HUES6 (cell line): ENCODE measurements around the gene JMJD4.

ENCODE experiments used
- H3K27ac ChIP-seq: 2 replicates; pipeline ENCODE4 v1.7.0; 2013; ENCODE audit warnings: low read depth, mild to moderate bottlenecking, low read length, inconsistent platforms
- H3K27me3 ChIP-seq: 2 replicates; pipeline ENCODE4 v1.6.1; 2013; ENCODE audit warnings: low read length; ENCODE audit not compliant: control insufficient read depth, insufficient read depth
- H3K36me3 ChIP-seq: 2 replicates; pipeline ENCODE4 v1.6.1; 2013; ENCODE audit warnings: low read length; ENCODE audit not compliant: control insufficient read depth, insufficient read depth
- H3K4me1 ChIP-seq: 2 replicates; pipeline ENCODE4 v1.6.1; 2013; ENCODE audit warnings: low read length; ENCODE audit not compliant: control insufficient read depth, insufficient read depth
- H3K4me3 ChIP-seq: 2 replicates; pipeline ENCODE4 v1.5.1; 2013; ENCODE audit warnings: low read depth, low read length
- H3K9ac ChIP-seq: one replicate; pipeline ENCODE4 v1.6.1; 2013; ENCODE audit warnings: mild to moderate bottlenecking, low read length
- H3K9me3 ChIP-seq: 2 replicates; pipeline ENCODE4 v1.6.1; 2013; ENCODE audit warnings: low read depth, low read length; ENCODE audit not compliant: control insufficient read depth, insufficient read depth

The JMJD4 gene

GRCh38 chr1:227734856-227735538, at the start of gene JMJD4, which contains the start of gene SNAP47:
JMJD4 (minus strand) TSS chr1:227735302; CDS start chr1:227735273, 29 bp downstream.
SNAP47 (plus strand) TSS chr1:227735435; CDS start chr1:227747737, 12,302 bp downstream.
- peaks cover 7% of the 10 kb centered on the region for H3K4me1 ChIP-seq

GRCh38 chr1:227782226-227782625, 47.1 kb upstream of the JMJD4 start:
- Histone ChIP-seq H3K4me3 (no peak overlapping the region), H3K9ac (no peak overlapping the region), H3K27ac (no peak overlapping the region), H3K4me1 (peaks cover 10% of the 10 kb centered on the region; the same call in 1 of the 2 replicates), H3K9me3 (no peaks in the 10 kb centered on the region), H3K27me3 (peaks cover 21% of the 10 kb centered on the region), H3K36me3 (peaks cover 27% of the 10 kb centered on the region)

More at GRCh38 chr1:227734856-227735538, at the start of gene JMJD4, which contains the start of gene SNAP47:
- H3K9me3 ChIP-seq = no peaks in the 10 kb centered on the region
- H3K4me3 ChIP-seq = peak within 1 kb of the TSS; percentile 82
- peak within 1 kb of the TSS; percentile 85; the same call in 1 of the 2 replicates for H3K27ac ChIP-seq
- no peaks in the 10 kb centered on the region for H3K27me3 ChIP-seq
- peaks cover 28% of the 10 kb centered on the region for H3K36me3 ChIP-seq
- H3K9ac ChIP-seq = peak within 1 kb of the TSS; percentile 88

GRCh38 chr1:227781314-227781930, 46.3 kb upstream of the JMJD4 start:
- Histone ChIP-seq H3K4me1 (0 out of 2 replicates have a peak, but pooled peaks cover 4% of the 10 kb centered on the region), H3K9me3 (no peaks in the 10 kb centered on the region), H3K27me3 (peaks cover 13% of the 10 kb centered on the region)

GRCh38 chr1:227780101-227781044, 45.3 kb upstream of the JMJD4 start:
- H3K9me3 ChIP-seq = no peaks in the 10 kb centered on the region
- H3K27me3 ChIP-seq = peaks cover 3% of the 10 kb centered on the region; the same call in 1 of the 2 replicates
- H3K36me3 ChIP-seq = peaks cover 39% of the 10 kb centered on the region
- H3K9ac ChIP-seq = no peak overlapping the region
- H3K27ac ChIP-seq = no peak overlapping the region
- H3K4me3 ChIP-seq = no peak overlapping the region
- H3K4me1 ChIP-seq = no peaks in the 10 kb centered on the region

More at GRCh38 chr1:227781314-227781930, 46.3 kb upstream of the JMJD4 start:
- H3K9ac ChIP-seq = no peak overlapping the region
- H3K4me3 ChIP-seq = no peak overlapping the region
- peaks cover 31% of the 10 kb centered on the region for H3K36me3 ChIP-seq
- no peak overlapping the region for H3K27ac ChIP-seq

- Histone ChIP-seq H3K4me3 (no peak overlapping the region), H3K36me3 (peaks cover 39% of the 10 kb centered on the region), H3K27ac (no peak overlapping the region), H3K27me3 (no peaks in the 10 kb centered on the region), H3K9ac (no peak overlapping the region), H3K9me3 (no peaks in the 10 kb centered on the region), H3K4me1 (peaks cover 3% of the 10 kb centered on the region; the same call in 1 of the 2 replicates)
Measured at GRCh38 chr1:227779685-227780084, 44.6 kb upstream of the JMJD4 start.

GRCh38 chr1:227779021-227779441, 43.9 kb upstream of the JMJD4 start:
- no peak overlapping the region for H3K9ac ChIP-seq
- peaks cover 5% of the 10 kb centered on the region; the same call in 1 of the 2 replicates for H3K4me1 ChIP-seq
- H3K4me3 ChIP-seq = no peak overlapping the region
- no peaks in the 10 kb centered on the region for H3K9me3 ChIP-seq
- no peaks in the 10 kb centered on the region for H3K27me3 ChIP-seq
- no peak overlapping the region for H3K27ac ChIP-seq
- peaks cover 39% of the 10 kb centered on the region for H3K36me3 ChIP-seq

GRCh38 chr1:227778401-227778947, 43.4 kb upstream of the JMJD4 start:
- no peaks in the 10 kb centered on the region for H3K27me3 ChIP-seq
- no peak overlapping the region for H3K27ac ChIP-seq
- H3K36me3 ChIP-seq = peaks cover 40% of the 10 kb centered on the region
- H3K4me1 ChIP-seq = peaks cover 5% of the 10 kb centered on the region; the same call in 1 of the 2 replicates
- no peaks in the 10 kb centered on the region for H3K9me3 ChIP-seq
- no peak overlapping the region for H3K9ac ChIP-seq
- H3K4me3 ChIP-seq = no peak overlapping the region

- Histone ChIP-seq H3K27ac (no peak overlapping the region), H3K9ac (no peak overlapping the region), H3K9me3 (no peaks in the 10 kb centered on the region), H3K4me3 (no peak overlapping the region), H3K36me3 (peaks cover 42% of the 10 kb centered on the region), H3K27me3 (no peaks in the 10 kb centered on the region), H3K4me1 (peaks cover 5% of the 10 kb centered on the region; the same call in 1 of the 2 replicates)
Measured at GRCh38 chr1:227777646-227778045, 42.5 kb upstream of the JMJD4 start.

GRCh38 chr1:227777156-227777555, 42.1 kb upstream of the JMJD4 start:
- Histone ChIP-seq H3K9me3 (no peaks in the 10 kb centered on the region), H3K36me3 (peaks cover 40% of the 10 kb centered on the region), H3K9ac (no peak overlapping the region), H3K27ac (no peak overlapping the region), H3K4me3 (no peak overlapping the region), H3K27me3 (no peaks in the 10 kb centered on the region), H3K4me1 (peaks cover 5% of the 10 kb centered on the region; the same call in 1 of the 2 replicates)

- no peak overlapping the region for H3K27ac ChIP-seq
- H3K9ac ChIP-seq = no peak overlapping the region
- peaks cover 5% of the 10 kb centered on the region; the same call in 1 of the 2 replicates for H3K4me1 ChIP-seq
- H3K27me3 ChIP-seq = no peaks in the 10 kb centered on the region
- peaks cover 38% of the 10 kb centered on the region for H3K36me3 ChIP-seq
- no peaks in the 10 kb centered on the region for H3K9me3 ChIP-seq
- H3K4me3 ChIP-seq = no peak overlapping the region
Measured at GRCh38 chr1:227776331-227776771, 41.2 kb upstream of the JMJD4 start.
